Glomerular visceral epithelial cell (primary cell): Measurements from ENCODE around the gene ASPN.
A peak's percentile ranks its signal among the peaks of the same experiment; 100 is the strongest.

Experiments
- DNase-seq: peaks from one replicate; pipeline ENCODE4 v3.0.0-alpha.2; 2016; ENCODE audit errors: extremely low spot score

ASPN gene

DNA sequence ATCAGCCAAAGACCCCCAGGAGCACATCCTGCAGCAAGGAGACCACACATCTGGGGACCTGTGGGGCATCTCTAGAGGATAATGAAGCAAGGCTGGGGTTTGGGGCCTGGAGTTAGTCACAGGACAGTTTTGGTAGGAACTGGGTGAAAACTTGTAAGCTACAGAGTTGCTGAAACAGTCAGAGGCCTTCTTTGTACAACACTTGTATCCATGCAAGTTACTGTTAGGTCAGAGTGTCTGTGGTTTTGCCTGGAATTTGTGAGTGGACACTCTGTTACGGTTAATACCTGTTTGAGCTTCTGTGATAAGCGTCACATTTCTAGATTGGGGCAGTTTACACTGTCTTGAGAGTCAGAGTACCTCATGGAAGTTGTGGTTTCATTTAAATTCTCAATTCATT lies 22.6 kb upstream of the ASPN start:
- no peak for DNase-seq

DNA sequence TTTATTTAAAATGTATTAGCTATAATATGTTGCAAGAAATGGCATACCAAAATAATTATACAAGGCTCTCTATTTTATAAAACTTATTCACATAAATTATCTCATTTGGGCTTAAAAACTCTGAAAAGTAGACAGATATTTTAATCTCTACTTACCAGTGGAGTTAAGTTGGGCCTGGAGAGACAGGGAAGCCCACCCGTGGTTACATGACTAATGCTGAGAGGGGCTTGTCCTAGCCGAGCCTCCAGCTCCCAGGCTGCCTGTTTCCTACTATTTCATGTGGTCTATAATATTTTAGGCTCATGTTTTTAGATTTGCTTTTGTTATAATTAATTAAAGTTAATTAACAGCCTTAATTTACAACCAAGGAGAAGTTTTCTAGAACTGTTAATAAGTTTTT lies 20.9 kb upstream of the ASPN start:
- DNase-seq, result no peak

DNA sequence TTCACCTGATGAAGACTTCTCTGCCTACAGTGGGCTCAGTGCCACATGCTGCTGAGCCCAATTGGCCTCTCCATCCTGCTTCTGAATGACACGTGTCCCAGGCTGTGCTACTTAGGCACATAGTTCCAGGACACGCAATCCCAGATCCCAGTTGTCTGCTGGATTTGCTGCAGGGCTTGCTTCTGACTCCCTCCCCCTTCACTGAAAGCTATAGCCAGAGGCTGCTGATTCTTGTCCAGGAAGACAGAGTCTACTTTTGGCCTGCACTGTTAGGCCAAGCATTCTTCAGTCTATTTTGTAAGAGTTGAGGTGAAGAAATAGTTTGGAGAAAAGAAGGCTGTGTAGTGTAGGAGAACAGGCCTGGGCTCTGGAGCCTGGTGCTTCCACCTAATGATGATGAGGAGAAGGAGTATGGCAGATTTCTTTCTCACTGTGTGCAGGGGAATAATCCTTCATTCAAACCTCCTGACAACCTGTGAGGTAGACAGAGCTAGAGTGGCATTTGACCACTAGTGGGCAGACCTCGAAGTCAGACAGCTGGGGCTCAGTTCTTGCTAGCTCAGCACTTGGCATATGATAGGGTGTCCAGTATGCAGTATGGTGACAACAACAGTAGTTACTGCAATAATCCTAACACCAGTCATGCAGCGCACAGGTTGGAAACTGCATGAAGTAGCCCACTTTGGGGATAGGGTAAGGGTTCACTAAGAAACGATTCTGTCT lies 19.5 kb upstream of the ASPN start:
- peak; percentile 15 for DNase-seq

DNA sequence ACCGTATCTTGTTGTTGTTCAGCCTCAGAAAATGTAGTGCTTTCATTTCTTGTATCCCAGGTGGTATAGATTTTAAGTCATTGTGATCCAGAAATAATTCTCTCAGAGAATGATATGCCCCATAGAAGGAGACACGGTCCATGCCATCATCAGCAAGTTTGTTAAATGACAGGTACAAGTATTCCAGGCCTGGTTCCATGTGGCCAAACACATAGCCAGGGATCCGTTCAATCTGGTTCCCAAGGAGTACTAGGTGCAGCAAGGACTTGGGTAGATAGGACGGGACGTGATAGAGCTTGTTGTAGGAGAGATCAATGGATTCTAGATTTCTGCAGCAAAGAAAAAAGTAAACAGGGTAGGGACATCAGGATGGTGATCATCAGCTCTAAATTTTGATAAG lies 18.4 kb upstream of the ASPN start:
- DNase-seq, result no peak

DNA sequence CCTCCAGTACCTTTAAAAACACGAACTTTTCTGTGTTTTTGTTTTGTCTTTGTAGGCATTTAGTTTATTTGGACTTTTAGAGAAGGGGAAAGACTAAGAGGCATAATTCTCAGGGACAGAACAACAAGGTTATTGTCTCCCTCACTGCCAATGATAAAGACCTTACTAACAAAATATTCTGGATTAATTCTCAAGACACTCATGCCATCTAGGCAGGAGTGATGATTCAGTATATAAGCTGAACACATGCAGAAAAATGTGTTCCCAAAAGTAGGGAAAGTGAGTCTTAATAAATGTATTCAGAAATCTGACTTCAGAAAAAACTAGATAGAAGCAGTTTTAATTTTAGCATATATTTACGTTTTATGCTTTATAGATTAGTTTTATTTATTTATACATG lies 17.4 kb upstream of the ASPN start:
- DNase-seq, result no peak

DNA sequence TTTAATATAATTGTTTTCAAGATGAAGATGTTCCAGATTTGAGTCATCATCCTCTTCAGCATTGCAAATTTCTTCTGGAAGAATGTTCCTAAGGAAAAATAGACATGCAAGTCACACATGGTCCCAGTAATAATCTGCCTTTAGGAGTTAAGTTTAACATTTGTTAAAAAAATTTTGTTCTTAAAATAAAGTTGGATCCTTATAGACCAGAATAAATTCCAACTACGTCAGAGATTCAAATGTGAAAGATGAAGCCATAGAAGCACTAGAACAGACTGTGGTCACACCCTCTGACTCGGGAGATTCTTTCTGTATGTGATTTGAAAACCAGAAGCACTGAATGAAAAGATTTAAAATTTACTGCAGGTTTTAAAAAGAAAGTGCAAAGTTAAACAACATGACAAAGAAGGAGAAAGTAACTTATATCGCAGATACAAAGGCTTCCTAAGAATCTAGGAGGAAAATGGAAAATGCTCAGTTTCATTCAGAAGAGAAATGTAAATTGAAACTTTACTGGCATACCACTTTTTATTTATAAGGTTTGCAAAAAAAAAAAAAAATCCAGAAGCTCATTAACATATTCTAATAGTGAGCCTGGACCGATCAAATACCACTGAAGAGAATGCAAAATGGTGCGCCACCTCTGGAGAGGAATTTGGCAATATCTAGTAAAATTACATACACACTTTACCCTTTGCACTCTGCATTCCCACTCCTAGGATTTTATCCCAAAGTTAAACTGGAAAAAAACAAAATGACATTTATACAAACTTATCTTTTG lies 14.3 kb upstream of the ASPN start:
- DNase-seq, result no peak

DNA sequence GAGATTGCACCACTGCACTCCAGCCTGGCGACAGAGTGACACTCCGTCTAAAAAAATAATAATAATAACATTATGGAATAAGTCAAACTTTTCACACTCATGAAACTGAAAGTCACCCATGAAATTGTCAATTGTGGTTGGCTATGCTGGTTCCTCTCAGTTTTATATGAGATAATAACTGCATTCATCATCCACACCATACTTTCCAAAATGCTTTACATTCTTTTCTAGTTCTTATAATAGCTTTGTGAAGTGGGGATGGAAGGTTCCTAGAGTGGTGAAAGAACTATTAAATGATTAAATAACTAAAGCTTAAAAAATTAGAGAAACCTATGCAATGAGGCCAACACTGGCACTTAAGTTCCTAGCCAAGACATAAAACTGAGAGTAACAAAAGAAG lies 12.6 kb upstream of the ASPN start:
- DNase-seq, result no peak

DNA sequence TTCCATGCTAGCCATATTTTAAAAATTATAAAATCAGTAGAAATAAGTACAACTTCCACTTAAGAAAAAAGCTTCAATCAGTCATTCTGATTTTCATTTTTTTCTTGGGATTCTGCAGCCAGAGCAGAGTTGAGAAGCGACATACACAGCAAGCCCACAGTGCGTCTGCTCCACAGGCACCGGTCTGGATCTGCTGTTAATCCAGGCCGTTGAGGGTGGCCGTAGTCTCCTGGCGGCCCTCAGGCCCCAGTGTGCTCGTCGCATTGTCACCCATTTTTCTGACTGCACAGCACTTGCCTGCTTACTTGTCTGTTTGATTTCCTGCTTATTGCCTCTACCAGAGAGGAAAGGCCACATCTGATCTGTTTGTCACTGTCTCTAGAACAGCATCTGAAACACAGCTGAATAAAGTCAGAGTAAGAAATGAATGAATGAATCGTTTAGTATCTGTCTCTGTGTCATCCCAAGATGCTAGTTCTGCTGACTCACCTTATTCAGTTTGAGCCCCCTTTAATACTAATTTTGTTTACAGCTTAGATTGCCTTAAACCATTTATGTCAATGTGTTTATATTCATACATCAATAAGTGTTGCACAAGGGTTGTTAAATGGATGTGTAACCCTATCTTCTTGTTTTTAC lies 11.6 kb upstream of the ASPN start:
- no peak for DNase-seq

DNA sequence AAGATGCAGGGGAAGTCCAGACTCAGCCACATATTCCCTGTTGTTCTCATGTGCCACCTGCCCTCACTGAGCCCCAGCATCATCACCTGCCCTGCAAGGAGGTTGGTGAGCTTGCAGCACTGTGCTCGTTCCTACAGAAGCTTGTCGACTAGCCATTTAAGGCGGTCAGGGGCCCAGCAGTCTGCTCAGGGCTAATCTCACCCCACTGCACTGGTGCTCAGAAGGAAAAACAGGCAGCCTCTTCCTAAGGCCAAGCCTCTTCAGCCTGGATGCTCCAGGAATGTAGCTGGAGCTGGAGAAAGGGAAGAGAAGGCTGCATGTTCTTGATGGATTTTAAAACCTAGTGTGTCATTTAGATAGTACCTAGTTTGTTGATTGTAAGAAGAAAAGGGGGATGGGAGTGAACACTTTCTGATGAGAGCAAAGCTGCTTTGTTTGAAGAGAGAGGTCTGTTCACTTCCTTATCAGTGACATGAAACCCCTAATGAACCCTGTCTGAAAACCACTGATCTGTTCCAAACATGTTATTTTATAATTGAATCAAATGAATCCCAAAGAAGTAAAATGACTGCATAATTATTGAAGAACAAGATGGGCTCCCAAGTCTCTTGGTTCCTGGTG lies 10.6 kb upstream of the ASPN start:
- DNase-seq, result no peak

DNA sequence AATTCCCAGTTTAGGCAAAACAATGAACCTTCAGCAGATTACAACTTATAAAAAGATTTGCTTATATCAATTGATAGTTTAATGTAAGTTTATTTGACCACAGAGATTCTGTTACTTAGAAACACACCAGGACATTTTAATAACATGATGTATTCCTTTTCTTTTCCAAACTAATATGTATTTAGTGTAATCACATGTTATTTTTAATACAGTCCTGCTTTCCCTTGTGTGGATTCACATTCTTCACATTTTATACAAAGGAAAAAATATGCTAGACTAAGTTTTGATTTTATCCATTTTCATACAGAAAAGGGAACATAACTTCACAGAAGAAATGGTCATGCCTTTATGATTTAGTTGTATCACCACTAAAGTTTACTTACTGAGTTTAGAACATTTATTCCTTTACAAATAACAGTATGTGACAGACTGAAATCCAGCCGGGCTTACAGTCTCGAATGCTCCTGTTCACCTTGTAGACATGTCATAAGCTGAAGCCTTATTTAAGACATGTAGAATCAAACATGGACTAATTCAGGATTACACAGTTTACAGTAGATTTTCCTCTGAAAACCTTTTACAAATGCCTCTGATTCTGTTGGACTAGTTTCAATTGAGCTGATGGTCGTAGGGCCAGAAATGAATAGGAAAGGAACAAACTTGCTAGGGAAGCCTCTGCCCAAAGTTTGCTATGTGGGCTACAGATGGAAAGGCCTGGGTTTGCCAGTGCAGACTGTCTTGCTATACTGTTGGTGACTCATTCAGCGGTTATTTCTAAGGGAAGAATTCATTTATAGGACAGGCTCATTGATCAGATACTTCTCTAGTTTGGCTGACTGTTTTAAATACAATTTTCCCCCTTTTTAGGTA lies 6.6 kb upstream of the ASPN start:
- peak; percentile 8 for DNase-seq

DNA sequence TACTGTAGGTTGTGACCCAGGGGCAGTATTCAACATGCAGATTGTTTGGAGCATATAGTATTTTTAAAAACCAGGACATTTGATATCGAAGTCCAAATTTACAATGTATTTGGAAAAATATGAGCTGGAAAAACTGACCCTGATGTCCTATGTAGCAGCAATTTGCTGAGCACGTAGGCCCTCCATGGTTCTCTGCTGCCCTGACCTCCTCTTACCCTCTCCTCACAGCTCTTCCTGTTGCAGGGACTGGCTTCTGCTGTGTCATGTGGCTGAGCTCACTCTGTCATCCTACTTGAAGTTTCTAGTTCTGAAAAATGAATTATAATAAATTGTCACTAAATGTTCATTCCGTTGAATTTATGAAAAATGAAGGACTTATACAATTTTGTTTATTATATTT lies 4.1 kb upstream of the ASPN start:
- no peak for DNase-seq

DNA sequence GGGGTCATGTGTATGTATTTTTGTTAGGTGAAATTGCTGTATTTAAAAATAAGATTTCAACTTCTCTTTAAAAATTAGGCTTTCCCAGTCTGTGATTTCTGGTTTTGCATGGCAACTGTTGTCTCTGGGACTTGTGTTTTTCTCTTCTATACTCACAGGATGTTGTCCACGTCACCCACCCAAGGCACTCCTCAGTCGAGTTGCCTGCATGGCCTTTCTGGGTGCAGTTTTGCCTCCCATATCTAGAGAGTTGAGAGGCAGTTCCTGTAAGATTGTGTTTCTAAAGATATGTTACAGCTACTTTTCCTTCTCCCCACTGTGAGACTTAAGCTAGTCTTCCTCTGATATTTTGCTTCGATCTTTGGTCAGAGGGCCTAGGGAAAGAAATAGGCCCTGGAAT lies 2.3 kb upstream of the ASPN start:
- DNase-seq, result no peak

DNA sequence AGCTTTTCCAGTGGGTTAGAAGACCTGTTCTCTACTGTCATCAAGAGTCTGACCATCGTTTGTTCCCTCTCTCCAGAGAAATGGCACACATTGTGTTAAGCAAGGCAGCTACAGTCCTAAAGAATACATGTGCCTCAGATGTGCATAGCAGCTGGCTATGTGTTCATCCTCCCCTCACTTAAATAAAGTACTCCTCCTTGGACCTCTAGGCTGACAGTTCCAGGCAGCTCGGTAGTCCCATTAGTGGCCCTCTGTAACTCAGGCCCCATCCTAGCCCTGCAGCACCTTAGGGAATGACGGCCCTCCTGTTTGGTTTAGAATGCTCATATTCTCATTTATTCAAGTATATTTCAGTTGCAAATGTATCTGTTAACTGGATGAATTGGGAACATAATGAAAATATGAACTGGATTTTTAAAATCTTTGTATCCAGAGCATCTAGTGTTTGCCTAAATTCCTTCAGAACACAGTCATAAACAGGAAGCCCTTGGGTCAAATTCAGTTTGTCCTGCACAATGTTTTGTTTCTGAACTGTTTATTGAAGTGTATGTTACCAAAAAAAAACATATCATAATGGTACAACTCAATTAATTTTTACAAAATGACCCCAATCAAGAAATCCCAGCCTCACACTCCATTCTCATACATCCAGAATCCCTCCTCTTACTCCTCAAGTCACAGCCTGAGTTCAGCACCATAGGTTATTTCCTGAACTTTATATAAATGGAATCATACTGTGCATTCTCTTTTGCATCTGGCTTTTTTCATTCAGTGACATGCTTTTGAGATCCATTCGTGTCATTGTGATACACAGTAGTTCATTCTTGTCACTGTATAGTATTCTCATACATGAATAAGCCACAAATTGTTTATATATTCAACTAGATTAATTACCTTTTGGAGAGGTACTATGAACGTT lies 1.6 kb upstream of the ASPN start:
- DNase-seq, result no peak

DNA sequence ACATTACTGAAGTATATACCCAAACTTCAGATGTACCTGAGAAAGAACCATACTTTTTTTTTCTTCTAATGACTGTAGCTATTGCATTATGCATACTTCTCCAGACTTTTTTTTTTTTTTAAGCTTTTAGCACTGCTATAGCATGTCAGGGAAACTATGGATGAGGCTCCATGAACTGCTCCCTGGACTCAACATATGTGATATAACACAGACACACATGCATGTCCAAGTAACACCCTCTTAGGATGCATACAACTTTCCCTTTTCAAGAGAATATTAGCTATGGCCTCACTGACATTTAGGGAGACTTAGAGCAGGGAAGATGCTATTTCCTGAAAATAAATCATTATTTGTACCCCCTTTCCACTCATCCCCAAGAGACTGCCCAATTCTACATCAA lies 499 bp upstream of the ASPN start:
- DNase-seq, result no peak

DNA sequence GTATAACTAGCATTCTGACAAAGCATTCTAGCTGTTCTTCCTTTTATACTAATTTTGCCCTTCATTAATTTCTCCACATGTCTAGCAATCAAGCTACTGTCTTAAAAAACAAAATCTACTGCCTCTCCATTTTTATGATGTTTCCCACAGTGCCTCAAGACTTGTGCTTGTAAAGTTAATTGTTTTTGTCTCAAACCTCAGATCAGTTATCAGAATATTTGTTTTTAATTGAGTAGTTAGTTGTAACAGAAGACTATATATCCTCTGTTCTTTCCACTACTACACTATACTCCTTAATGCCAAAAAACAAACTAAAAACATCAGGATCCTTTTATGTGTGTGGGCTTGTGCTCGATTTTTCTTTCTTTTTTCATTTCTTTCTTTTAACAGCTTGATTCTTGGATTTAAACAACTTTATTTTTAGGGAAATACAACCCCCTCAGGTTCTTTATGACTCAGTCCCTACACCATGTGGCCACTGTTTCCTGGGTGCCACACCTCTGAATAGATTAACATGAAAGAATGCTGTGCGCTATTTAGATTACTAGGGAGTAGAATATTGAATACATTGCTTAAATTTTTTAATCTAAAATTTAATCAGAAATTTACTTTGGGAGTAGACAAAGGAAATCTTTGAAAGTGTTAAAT lies 1.2 kb downstream of the ASPN start:
- no peak for DNase-seq

DNA sequence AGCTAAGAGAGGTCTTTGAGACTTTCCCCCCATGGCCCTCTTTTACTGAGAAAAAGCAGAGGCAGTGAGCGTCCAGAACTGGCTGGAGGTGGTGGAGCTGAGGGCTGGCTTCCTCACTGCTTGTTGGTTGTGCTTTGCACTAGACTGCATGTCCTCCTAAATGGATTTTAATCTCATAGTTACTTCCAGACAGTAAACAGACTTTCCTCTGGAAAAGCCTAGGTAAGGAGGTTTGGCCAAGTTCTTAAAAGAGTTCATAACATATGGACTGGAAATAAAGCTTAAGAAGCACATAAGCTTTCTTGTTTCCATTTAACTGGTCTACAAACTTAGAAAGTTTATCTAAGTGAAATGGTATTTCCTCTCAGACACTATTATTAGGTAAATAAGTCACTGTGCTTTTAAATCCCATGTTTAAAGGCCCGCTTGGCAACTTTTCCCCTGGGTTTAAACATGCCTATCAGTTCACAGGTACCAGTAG lies 2.0 kb downstream of the ASPN start:
- no peak for DNase-seq

DNA sequence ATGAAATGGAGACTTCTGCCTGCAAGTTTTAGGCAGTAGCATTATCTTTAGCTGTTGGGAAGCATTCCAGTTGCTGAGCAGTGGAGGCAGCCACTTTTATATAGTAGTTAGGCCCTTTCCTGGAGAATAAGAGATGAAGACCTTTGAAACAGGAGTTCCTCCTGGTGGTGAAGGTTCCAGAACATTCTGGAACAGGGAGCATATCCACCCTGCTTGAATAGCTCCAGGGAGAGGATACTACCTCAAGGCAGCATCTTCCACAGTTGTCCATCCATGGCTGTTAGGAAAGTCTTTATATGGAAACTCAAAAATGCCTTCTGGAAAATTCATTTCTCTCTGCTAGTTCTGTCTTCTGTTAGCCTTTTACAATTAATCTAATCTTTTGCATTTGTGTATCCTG lies 3.0 kb downstream of the ASPN start:
- no peak for DNase-seq

DNA sequence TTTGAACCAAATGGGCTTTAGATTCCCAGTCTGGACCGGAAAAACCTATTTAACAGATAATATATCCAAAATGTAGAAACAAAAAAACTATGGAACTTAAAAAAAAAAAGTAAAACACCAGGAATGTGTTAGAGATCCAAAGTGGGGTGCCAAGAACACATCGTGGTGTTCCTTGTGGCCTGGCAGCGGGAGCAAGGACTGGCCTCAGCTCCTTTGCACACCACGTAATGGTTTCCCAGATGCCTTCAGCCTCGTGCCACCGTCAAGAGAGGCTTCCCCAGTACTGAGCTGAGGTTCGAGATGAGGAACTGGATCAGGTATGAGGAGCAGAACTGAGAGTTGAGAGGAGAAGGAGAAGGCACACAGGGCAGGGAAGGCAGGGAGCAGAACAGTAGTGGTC lies 3.5 kb downstream of the ASPN start:
- DNase-seq, result no peak

DNA sequence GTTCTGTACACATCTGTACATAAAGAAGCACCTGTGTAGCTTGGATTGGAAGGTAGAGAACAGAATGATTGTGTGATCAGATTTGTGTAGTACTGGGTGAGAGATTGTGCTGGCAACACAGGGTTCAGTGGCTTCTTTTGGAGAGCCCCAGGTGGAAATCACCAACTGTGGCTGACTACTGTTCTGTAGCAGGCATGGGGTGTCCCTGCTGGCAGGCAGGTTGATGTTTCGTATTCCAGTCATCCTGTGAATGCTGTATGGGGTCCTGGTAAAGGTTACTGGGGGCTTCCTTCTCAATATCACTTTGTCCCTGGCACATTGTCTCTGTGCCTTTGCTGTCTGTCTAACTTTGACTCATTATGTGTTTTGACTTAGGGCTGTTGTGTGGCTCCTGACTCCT lies 5.3 kb downstream of the ASPN start:
- no peak for DNase-seq

DNA sequence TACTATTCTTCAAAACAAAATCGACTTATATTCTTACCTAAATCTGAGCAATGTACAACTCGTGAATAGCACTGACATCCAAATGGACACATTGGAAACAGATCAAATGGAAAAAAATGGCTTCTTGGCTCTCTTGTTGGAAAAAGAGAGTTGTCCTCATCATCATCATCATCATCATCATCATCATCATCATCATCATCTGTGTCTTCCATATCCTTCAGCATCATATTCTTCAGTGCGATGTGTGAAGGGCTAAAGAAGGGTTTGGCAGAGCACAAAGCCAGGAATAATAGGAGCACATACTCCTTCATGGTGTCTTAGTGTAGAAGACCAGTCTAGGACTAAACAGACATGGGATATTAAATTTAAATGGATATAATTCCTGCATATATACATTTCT lies 7.7 kb downstream of the ASPN start:
- no peak for DNase-seq
